Fibroblast of lung (primary cell): ENCODE data around the gene EPS8. TPM values are rescaled to one million over a fixed set of nuclear protein-coding genes. Genes with fewer than 3 reads are reported as not detected.

Experiments used
- DNase-seq, 2 donors: peaks; one replicate each; pipeline versions ENCODE4 v3.0.0 to v3.0.0-alpha.2; 2010; ENCODE audit warnings: low read depth in 2 of 2
- H2AFZ ChIP-seq: 2 replicates; pipeline ENCODE4 v1.5.1; 2012; ENCODE audit warnings: low read length, control low read depth, inconsistent platforms
- H3K27ac ChIP-seq: 2 replicates; pipeline ENCODE4 v1.5.1; 2011; ENCODE audit warnings: low read length, control low read depth; ENCODE audit not compliant: insufficient read depth
- H3K27me3 ChIP-seq: 2 replicates; pipeline ENCODE4 v1.5.1; 2011; ENCODE audit warnings: mild to moderate bottlenecking, low read length; ENCODE audit not compliant: control insufficient read depth, insufficient read depth
- H3K36me3 ChIP-seq: 2 replicates; pipeline ENCODE4 v1.5.1; 2011; ENCODE audit warnings: low read length; ENCODE audit not compliant: control insufficient read depth, insufficient read depth
- H3K4me1 ChIP-seq: 2 replicates; pipeline ENCODE4 v1.5.1; 2011; ENCODE audit warnings: low read length; ENCODE audit not compliant: control insufficient read depth, insufficient read depth; ENCODE audit errors: extremely low read depth
- H3K4me2 ChIP-seq: 2 replicates; pipeline ENCODE4 v1.5.1; 2011; ENCODE audit warnings: low read length, control low read depth; ENCODE audit not compliant: insufficient read depth; ENCODE audit errors: extremely low read depth
- H3K4me3 ChIP-seq, 4 experiments: fragments of 200-600 bp in 1 of 4; sonication (generic) in 1 of 4; replicated peaks in 1 of 4; 2 replicates each; pipeline ENCODE4 v1.5.1; 2011 to 2016; ENCODE audit warnings: low read length in 4 of 4, low read depth in 3 of 4, mild to moderate bottlenecking in 3 of 4, control low read depth in 2 of 4, inconsistent platforms in 1 of 4, mixed read lengths in 1 of 4; ENCODE audit not compliant: insufficient read depth in 1 of 4; ENCODE audit errors: control extremely low read depth in 1 of 4
- H3K79me2 ChIP-seq: 2 replicates; pipeline ENCODE4 v1.5.1; 2012; ENCODE audit warnings: mild to moderate bottlenecking, low read length, inconsistent platforms; ENCODE audit not compliant: control insufficient read depth, insufficient read depth
- H3K9ac ChIP-seq: 2 replicates; pipeline ENCODE4 v1.5.1; 2011; ENCODE audit warnings: mild to moderate bottlenecking, low read length, control low read depth; ENCODE audit not compliant: insufficient read depth
- H3K9me3 ChIP-seq: 2 replicates; pipeline ENCODE4 v1.5.1; 2012; ENCODE audit warnings: low read depth, low read length; ENCODE audit not compliant: control insufficient read depth, insufficient read depth
- H4K20me1 ChIP-seq: 2 replicates; pipeline ENCODE4 v1.5.1; 2011; ENCODE audit warnings: low read length; ENCODE audit not compliant: control insufficient read depth, insufficient read depth; ENCODE audit errors: extremely low read depth
- EZH2 ChIP-seq: IDR thresholded peaks from 2 replicates; pipeline ENCODE4 v1.5.1; 2012; ENCODE audit warnings: low read length, control low read depth, mild to moderate bottlenecking; ENCODE audit errors: missing control alignments
- polyA plus RNA-seq, 2 donors: library from polyadenylated mRNA; depleted of rRNA in 1 of 2; stranded (reverse) in 1 of 2; unstranded in 1 of 2; fragments of >200 nt; gene quantifications; 2 replicates each; pipeline ENCODE4 v1.2.1, GENCODE V29; 2011 to 2012; ENCODE audit warnings: missing spikeins in 1 of 2
- total RNA-seq: library from RNA; depleted of rRNA; stranded (reverse); fragments of >200 nt; gene quantifications from 2 replicates; pipeline ENCODE4 v1.2.1, GENCODE V29; 2014
- TF ChIP-seq, protein P1 (sequence below), 2 donors: IDR thresholded peaks in 1 of 2; conservative IDR thresholded peaks in 1 of 2; 1 replicate in 1 of 2; 2 replicates in 1 of 2; pipeline ENCODE4 v1.5.1; 2011 to 2012; ENCODE audit warnings: low read length in 2 of 2, control low read depth in 1 of 2, inconsistent platforms in 1 of 2, low read depth in 1 of 2, mild to moderate bottlenecking in 1 of 2

EPS8 gene
- total and polyA plus RNA-seq, 2 donors (not counting 1 experiment from before 2014, with no cell fraction given), result 96.3 to 108 TPM

DNA sequence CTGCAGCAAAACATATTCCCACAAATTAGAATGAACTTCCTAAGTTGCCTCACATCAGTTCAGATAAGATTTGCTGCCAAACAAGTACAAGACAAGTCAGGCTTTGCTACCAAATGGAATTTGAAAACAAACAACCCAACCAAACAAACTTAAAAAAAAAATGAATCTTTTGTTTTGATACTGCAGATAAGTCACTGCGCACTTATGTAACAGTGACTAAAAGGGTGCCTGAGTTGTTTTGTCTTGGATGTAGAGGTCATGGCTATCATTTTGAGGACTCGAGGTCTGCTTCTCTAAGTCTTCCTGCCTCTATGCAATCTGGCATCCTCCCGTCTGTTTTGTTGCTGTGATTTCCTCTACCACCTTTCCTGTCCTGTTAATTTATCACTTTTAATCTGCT is 11.1 kb upstream of the EPS8 start:
- DNase-seq, result no peak

GRCh38 chr12:15797818-15798217 is 8.6 kb upstream of the EPS8 start:
- H3K27ac ChIP-seq, result no peak overlapping the region
- H3K4me2 ChIP-seq, result no peak overlapping the region
- no peak overlapping the region for H2AFZ ChIP-seq
- H3K27me3 ChIP-seq, result no peaks in the 10 kb centered on the region
- DNase-seq, result no peak
- no peak overlapping the region for H3K4me3 ChIP-seq
- H3K9ac ChIP-seq, result no peak overlapping the region
- no peaks in the 10 kb centered on the region for H4K20me1 ChIP-seq
- no peaks in the 10 kb centered on the region for H3K79me2 ChIP-seq
- peaks cover 6% of the 10 kb centered on the region for H3K4me1 ChIP-seq
- TF ChIP-seq, protein P1, sequence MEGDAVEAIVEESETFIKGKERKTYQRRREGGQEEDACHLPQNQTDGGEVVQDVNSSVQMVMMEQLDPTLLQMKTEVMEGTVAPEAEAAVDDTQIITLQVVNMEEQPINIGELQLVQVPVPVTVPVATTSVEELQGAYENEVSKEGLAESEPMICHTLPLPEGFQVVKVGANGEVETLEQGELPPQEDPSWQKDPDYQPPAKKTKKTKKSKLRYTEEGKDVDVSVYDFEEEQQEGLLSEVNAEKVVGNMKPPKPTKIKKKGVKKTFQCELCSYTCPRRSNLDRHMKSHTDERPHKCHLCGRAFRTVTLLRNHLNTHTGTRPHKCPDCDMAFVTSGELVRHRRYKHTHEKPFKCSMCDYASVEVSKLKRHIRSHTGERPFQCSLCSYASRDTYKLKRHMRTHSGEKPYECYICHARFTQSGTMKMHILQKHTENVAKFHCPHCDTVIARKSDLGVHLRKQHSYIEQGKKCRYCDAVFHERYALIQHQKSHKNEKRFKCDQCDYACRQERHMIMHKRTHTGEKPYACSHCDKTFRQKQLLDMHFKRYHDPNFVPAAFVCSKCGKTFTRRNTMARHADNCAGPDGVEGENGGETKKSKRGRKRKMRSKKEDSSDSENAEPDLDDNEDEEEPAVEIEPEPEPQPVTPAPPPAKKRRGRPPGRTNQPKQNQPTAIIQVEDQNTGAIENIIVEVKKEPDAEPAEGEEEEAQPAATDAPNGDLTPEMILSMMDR (conservative IDR thresholded peaks at IDR 0.05 in 1 of 2, IDR thresholded peaks at IDR 0.05 in 1 of 2; ENCODE audit: low read depth in 1 of 2, low read length in 2 of 2), result no peak
- TF ChIP-seq EZH2, result no peak
- H3K9me3 ChIP-seq, result no peaks in the 10 kb centered on the region
- no peaks in the 10 kb centered on the region for H3K36me3 ChIP-seq

More for the DNA sequence above, 11.1 kb upstream of the EPS8 start:
- Histone ChIP-seq H3K27ac (no peak overlapping the region), H3K79me2 (no peaks in the 10 kb centered on the region), H3K4me1 (peaks cover 6% of the 10 kb centered on the region), H3K4me3 (no peak overlapping the region), H3K27me3 (no peaks in the 10 kb centered on the region), H3K4me2 (no peak overlapping the region), H3K36me3 (no peaks in the 10 kb centered on the region), H2AFZ (no peak overlapping the region), H3K9me3 (no peaks in the 10 kb centered on the region), H4K20me1 (no peaks in the 10 kb centered on the region), H3K9ac (no peak overlapping the region)
- TF ChIP-seq EZH2, result no peak
- TF ChIP-seq, protein P1 (conservative IDR thresholded peaks at IDR 0.05 in 1 of 2, IDR thresholded peaks at IDR 0.05 in 1 of 2; ENCODE audit: low read depth in 1 of 2, low read length in 2 of 2), result no peak

GRCh38 chr12:15796493-15797141 is 7.4 kb upstream of the EPS8 start:
- no peaks in the 10 kb centered on the region for H3K36me3 ChIP-seq
- H3K27me3 ChIP-seq, result no peaks in the 10 kb centered on the region
- no peaks in the 10 kb centered on the region for H3K79me2 ChIP-seq
- H3K4me2 ChIP-seq, result no peak overlapping the region
- TF ChIP-seq, protein P1 (conservative IDR thresholded peaks at IDR 0.05 in 1 of 2, IDR thresholded peaks at IDR 0.05 in 1 of 2; ENCODE audit: low read depth in 1 of 2, low read length in 2 of 2), result no peak
- TF ChIP-seq EZH2, result no peak
- H4K20me1 ChIP-seq, result no peaks in the 10 kb centered on the region
- H3K27ac ChIP-seq, result peak overlapping the region; percentile 25
- H3K9ac ChIP-seq, result no peak overlapping the region
- no peak overlapping the region for H2AFZ ChIP-seq
- H3K4me1 ChIP-seq, result peaks cover 6% of the 10 kb centered on the region
- H3K4me3 ChIP-seq, result no peak overlapping the region
- no peaks in the 10 kb centered on the region for H3K9me3 ChIP-seq
- DNase-seq, result peak in 1 of 2 donors; percentile 72
